Vagina (tissue), 2 donors: ENCODE results near the gene SPTBN1. TPM values are rescaled to one million over a fixed set of nuclear protein-coding genes. Genes with fewer than 3 reads are reported as not detected.

Source experiments
- DNase-seq, 2 donors: peaks; one replicate each; pipeline ENCODE4 v3.0.0-alpha.2; 2017; ENCODE audit errors: extremely low spot score in 2 of 2
- H3K27ac ChIP-seq: fragments of 200-600 bp; sonication (generic); one replicate; pipeline ENCODE4 v1.5.1; 2019
- H3K27me3 ChIP-seq: fragments of 200-600 bp; sonication (generic); one replicate; pipeline ENCODE4 v1.5.1; 2019
- H3K36me3 ChIP-seq, 2 donors: fragments of 200-600 bp; sonication (generic); one replicate each; pipeline ENCODE4 v1.5.1; 2017 to 2019
- H3K4me1 ChIP-seq: fragments of 200-600 bp; sonication (generic); one replicate; pipeline ENCODE4 v1.5.1; 2019
- H3K4me3 ChIP-seq, 2 donors: fragments of 200-600 bp; sonication (generic); 1 replicate in 1 of 2; 2 replicates in 1 of 2; pipeline ENCODE4 v1.5.1; 2016 to 2019
- H3K9me3 ChIP-seq: fragments of 200-600 bp; sonication (generic); one replicate; pipeline ENCODE4 v1.5.1; 2019
- POLR2A ChIP-seq, 2 donors: fragments of 450-650 bp; IDR thresholded peaks; one replicate each; pipeline ENCODE4 v1.6.1; 2017; ENCODE audit warnings: antibody characterized with exemption in 2 of 2, mild to moderate bottlenecking in 2 of 2, moderate library complexity in 2 of 2
- POLR2AphosphoS5 ChIP-seq, 2 donors: sonication (generic); formaldehyde crosslinking; IDR thresholded peaks; one replicate each; pipeline ENCODE4 v1.9.0; 2017; ENCODE audit warnings: antibody characterized with exemption in 2 of 2, mild to moderate bottlenecking in 2 of 2, low read depth in 1 of 2; ENCODE audit not compliant: insufficient read depth in 1 of 2
- intact Hi-C: fragments of 100-400 bp; cut with DNase I; formaldehyde crosslinking; loops from one replicate; pipeline ENCODE4 v1.15.1; 2023
- total RNA-seq: library from RNA; depleted of rRNA; stranded (reverse); fragments of >200 nt; gene quantifications from one replicate; pipeline ENCODE4 v1.2.3, GENCODE V29; 2016
- TF ChIP-seq, protein P1 (sequence below), 3 experiments: fragments of 450-650 bp in 2 of 3; fragments of 200-600 bp in 1 of 3; sonication (generic) in 1 of 3; IDR thresholded peaks; one replicate each; pipeline ENCODE4 v1.5.1; 2017 to 2019; ENCODE audit warnings: antibody characterized with exemption in 3 of 3, mild to moderate bottlenecking in 2 of 3, moderate library complexity in 2 of 3

The SPTBN1 gene
- total RNA-seq, 1 donor from 2014 or later = 278 TPM

DNA sequence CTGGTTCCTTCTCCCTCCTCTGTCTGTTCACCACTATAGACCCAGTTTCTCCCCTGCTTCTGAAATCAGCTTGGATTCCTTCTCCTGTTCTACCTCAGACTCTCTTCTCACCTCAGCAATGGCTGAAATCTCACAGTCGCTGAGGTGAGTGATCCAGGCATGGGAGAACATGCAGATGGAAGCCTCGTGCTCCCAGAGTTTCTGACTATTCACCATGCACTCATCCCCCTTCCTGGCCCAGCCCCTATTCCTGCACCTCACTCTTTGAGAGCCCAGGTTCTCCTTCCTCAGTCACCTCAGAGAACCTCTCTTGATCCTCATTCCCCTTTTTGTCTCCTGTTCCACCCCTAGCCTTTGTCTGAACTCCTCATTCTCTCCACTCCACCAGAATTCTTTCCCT, 78.5 kb downstream of the SPTBN1 start:
- H3K27ac ChIP-seq = no peak overlapping the region
- TF ChIP-seq POLR2AphosphoS5 (IDR thresholded peaks at IDR 0.05; ENCODE audit: insufficient read depth in 1 of 2, low read depth in 1 of 2) (no peak), POLR2A (IDR thresholded peaks at IDR 0.05) (no peak)
- TF ChIP-seq, protein P1, sequence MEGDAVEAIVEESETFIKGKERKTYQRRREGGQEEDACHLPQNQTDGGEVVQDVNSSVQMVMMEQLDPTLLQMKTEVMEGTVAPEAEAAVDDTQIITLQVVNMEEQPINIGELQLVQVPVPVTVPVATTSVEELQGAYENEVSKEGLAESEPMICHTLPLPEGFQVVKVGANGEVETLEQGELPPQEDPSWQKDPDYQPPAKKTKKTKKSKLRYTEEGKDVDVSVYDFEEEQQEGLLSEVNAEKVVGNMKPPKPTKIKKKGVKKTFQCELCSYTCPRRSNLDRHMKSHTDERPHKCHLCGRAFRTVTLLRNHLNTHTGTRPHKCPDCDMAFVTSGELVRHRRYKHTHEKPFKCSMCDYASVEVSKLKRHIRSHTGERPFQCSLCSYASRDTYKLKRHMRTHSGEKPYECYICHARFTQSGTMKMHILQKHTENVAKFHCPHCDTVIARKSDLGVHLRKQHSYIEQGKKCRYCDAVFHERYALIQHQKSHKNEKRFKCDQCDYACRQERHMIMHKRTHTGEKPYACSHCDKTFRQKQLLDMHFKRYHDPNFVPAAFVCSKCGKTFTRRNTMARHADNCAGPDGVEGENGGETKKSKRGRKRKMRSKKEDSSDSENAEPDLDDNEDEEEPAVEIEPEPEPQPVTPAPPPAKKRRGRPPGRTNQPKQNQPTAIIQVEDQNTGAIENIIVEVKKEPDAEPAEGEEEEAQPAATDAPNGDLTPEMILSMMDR (IDR thresholded peaks at IDR 0.05) = no peak
- H3K36me3 ChIP-seq = no peaks in the 10 kb centered on the region
- intact Hi-C loops = no loop called here
- no peaks in the 10 kb centered on the region for H3K9me3 ChIP-seq
- H3K27me3 ChIP-seq = no peaks in the 10 kb centered on the region
- no peak overlapping the region for H3K4me3 ChIP-seq
- peaks cover 45% of the 10 kb centered on the region for H3K4me1 ChIP-seq
- no peak for DNase-seq

DNA sequence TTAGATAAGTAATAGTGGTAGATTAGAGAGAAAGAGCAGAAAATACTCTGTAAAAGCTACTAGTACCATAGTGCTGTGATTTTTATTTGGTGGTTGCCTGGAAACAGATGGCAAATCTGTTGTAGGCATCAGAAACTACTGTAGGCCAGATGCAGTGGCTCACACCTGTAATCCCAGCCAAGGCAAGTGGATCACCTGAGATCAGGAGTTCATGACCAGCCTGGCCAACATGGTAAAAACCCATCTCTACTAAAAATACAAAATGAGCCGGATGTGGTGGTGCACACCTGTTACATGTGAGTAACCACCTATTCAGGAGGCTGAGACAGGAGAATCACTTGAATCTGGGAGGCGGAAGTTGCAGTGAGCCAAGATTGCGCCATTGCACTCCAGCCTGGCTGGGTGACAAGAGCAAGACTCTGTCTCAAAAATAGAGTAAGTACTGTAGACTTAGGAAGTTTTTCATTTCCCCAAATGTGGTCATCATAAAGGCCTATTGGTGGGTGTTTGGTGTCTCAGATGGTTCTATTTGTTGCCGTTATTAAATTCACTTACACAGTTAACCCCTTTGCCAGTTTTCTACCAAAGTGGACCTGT, 79.6 kb downstream of the SPTBN1 start:
- intact Hi-C loops = no loop called here
- Histone ChIP-seq H3K4me3 (no peak overlapping the region), H3K27me3 (no peaks in the 10 kb centered on the region), H3K4me1 (peaks cover 44% of the 10 kb centered on the region), H3K27ac (no peak overlapping the region), H3K36me3 (no peaks in the 10 kb centered on the region), H3K9me3 (no peaks in the 10 kb centered on the region)
- DNase-seq = no peak
- TF ChIP-seq POLR2A (IDR thresholded peaks at IDR 0.05) (no peak), POLR2AphosphoS5 (IDR thresholded peaks at IDR 0.05; ENCODE audit: insufficient read depth in 1 of 2, low read depth in 1 of 2) (no peak)
- TF ChIP-seq, protein P1 (IDR thresholded peaks at IDR 0.05) = no peak

DNA sequence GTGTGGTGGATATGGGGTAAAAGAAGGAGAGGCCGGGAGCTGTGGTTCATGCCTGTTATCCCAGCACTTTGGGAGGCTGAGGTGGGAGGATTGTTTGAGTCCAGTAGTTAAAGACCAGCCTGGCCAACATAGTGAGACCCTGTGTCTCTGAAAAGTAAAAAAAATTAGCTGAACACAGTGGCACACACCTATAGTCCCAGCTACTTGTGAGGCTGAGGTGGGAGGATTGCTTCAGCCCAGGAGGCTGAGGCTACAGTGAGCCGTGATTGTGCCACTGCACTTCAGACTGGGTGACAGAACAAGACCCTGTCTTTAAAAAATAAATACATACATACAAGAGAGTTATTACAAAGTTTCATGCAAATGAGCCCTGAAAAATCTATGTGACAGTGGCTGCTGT, 80.6 kb downstream of the SPTBN1 start:
- H3K36me3 ChIP-seq = no peaks in the 10 kb centered on the region
- DNase-seq = no peak
- H3K9me3 ChIP-seq = no peaks in the 10 kb centered on the region
- no peak overlapping the region for H3K27ac ChIP-seq
- H3K4me1 ChIP-seq = peaks cover 34% of the 10 kb centered on the region
- intact Hi-C loops = no loop called here
- H3K27me3 ChIP-seq = no peaks in the 10 kb centered on the region
- H3K4me3 ChIP-seq = no peak overlapping the region
- TF ChIP-seq POLR2AphosphoS5 (IDR thresholded peaks at IDR 0.05; ENCODE audit: insufficient read depth in 1 of 2, low read depth in 1 of 2) = no peak

DNA sequence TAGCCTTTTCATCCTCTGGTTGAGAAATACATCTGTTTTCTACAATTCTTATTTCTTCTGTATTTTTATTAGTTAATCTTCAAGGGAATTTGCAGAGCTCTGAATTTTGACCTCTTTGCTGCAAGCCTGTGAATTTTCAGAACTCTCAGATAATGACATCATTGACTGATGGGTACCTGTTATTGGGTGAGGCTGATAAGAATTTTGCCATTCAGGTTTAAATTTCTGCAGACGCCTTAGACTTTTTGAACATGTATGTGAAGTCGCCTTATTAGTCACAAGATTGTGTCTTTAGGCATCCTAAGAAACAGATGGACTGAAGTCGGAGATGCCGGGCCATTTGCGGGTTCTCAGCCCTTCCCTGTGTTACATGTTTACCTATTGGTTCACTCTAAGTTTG, 82.4 kb downstream of the SPTBN1 start:
- Histone ChIP-seq H3K27me3 (no peaks in the 10 kb centered on the region), H3K4me3 (no peak overlapping the region), H3K27ac (no peak overlapping the region), H3K4me1 (peaks cover 34% of the 10 kb centered on the region), H3K36me3 (no peaks in the 10 kb centered on the region), H3K9me3 (no peaks in the 10 kb centered on the region)
- intact Hi-C loops = no loop called here
- no peak for TF ChIP-seq POLR2A (IDR thresholded peaks at IDR 0.05)
- no peak for TF ChIP-seq POLR2AphosphoS5 (IDR thresholded peaks at IDR 0.05; ENCODE audit: insufficient read depth in 1 of 2, low read depth in 1 of 2)
- TF ChIP-seq, protein P1 (IDR thresholded peaks at IDR 0.05) = no peak
- no peak for DNase-seq

DNA sequence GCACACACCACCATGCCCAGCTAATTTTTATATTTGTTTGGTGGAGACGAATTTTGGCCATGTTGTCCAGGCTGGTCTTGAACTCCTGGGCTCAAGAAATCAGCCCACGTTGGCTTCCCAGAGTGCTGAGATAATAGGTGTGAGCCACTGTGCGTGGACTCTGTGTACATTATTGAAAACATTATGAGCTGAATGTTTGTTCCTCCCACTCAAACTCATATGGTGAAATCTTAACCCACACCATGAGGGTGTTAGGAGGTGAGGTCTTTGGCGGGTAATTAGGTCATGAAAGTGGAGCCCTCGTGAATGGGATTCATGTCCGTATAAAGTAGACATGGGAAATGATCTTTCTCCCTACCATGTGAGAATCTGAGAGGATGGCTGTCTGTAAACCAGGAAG, 83.6 kb downstream of the SPTBN1 start:
- no peak for DNase-seq
- TF ChIP-seq POLR2AphosphoS5 (IDR thresholded peaks at IDR 0.05; ENCODE audit: insufficient read depth in 1 of 2, low read depth in 1 of 2) = no peak
- no peak for TF ChIP-seq POLR2A (IDR thresholded peaks at IDR 0.05)
- TF ChIP-seq, protein P1 (IDR thresholded peaks at IDR 0.05) = no peak
- intact Hi-C loops = no loop called here
- no peak overlapping the region for H3K27ac ChIP-seq
- H3K4me1 ChIP-seq = peaks cover 31% of the 10 kb centered on the region
- no peaks in the 10 kb centered on the region for H3K36me3 ChIP-seq
- no peak overlapping the region for H3K4me3 ChIP-seq
- no peaks in the 10 kb centered on the region for H3K27me3 ChIP-seq
- no peaks in the 10 kb centered on the region for H3K9me3 ChIP-seq
